DMS 273 (cell line): ENCODE measurements around the gene TMEM147.
"Not testable (repeated sequence)": the region's sequence is repeated elsewhere in the genome, so short reads cannot be mapped to it uniquely, and the experiment has no call there.

Experiments used
- DNase-seq: peaks from one replicate; lab custom pipeline; 2025; ENCODE audit not compliant: unreplicated experiment; lab: John Stamatoyannopoulos, UW

The TMEM147 gene

GRCh38 chr19:35561436-35561835, 16.0 kb downstream of the TMEM147 start:
- DNase-seq = no peak

DNA sequence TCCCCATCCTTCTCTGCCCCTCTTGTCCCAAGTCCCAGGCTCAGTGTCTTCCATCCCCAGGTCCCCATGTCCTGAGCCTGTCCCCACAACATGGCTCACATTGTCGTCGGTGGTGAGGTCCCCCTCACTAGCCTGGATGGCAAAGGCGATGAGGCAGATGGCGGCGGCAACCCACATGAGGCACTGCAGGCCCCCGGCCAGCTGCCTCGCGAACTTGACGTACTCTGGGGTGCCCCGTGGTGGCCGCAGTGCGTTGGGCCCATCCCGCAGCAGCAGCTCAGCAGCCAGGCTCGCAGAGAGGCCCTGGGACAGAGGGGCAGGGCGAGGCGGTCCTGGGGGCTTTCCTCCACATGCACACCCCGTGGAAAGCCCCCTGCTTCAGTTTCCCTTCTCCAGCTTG, 16.9 kb downstream of the TMEM147 start:
- peak; percentile 41 for DNase-seq

- no peak for DNase-seq
Observed at GRCh38 chr19:35562776-35563175, 17.4 kb downstream of the TMEM147 start.

GRCh38 chr19:35563207-35563829, 17.9 kb downstream of the TMEM147 start, which contains the start of gene ATP4A:
Gene ATP4A, minus strand, starts transcription at chr19:35563658. Its CDS starts 29 bp downstream, at chr19:35563629.
- no peak for DNase-seq

DNA sequence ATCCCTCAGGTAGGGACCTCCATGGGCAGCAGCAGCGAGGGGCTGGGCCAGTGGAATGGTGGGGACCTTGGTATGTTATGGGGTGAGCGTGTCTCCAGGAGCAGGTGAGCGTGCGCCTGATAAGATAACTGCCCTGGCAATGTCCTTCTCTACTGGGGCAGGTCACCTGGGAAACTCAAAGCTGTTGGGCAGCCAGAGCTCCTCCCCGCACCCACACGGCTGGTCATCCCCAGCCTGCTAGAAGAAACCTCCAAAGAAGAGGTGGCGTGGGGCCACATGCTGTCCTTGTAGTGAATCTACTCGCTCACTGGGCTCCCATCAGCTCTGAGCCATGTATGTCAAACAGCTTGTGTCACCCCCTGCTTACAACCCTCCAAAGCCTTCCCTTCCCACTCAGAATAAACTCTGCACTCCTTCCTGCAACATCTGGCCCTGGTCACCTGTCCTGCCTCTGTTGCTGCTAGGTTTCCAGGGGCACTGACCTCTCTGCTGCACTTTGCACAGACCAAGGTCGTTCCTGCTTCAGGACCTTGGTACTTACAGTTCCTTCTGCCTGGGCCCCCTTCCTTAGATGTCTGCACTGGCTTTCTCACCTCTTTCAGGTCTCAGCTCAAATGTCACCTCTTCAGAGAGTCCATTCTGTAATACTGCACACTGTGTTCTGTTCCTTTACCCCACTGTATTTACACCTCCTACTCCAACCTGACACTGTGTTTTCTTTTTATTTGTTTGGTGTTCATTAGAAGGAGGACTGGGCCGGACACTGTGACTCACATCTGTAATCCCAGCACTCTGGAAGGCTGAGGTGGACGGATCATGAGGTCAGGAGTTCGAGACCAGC, 19.8 kb downstream of the TMEM147 start:
- no peak for DNase-seq

DNA sequence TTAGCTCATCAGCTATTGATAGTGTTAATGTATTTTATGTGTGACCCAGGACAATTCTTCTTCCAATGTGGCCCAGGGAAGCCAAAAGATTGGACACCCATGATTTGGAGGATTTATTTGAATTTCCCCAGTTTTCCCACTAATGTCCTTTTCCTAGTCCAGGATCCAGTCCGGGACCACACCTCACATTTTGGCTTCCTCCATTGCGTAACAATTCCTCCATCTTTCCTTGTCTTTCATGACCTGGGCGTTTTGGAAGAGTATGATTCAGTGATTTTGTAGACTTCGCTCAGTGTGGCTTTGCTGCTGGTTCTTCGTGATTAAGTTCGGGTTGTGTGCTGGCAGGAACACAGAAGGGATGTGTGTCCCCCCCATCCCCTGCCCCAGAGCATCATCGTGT, 21.3 kb downstream of the TMEM147 start:
- DNase-seq = no peak

GRCh38 chr19:35569281-35569781, 23.9 kb downstream of the TMEM147 start:
- no peak for DNase-seq

- no peak for DNase-seq
Observed at GRCh38 chr19:35571406-35571965, 26.1 kb downstream of the TMEM147 start.

GRCh38 chr19:35577918-35578317, 32.5 kb downstream of the TMEM147 start:
- no peak for DNase-seq

DNA sequence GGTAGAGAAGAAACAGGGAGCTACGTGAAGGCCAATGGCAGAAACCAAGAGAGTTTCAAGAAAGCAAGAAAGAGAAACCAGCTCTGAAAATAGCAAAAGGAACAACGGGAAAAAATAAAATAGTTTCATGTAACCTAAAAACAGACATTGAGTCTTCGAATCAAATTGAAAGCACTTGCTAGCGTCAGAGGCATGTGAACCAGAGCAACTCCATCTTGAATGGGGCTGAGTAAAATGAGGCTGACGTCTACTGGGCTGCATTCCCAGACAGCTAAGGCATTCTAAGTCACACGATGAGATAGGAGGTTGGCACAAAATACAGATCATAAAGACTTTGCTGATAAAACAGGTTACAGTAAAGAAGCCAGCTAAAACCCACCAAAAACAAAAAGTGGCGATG, 33.3 kb downstream of the TMEM147 start:
- no peak for DNase-seq

DNA sequence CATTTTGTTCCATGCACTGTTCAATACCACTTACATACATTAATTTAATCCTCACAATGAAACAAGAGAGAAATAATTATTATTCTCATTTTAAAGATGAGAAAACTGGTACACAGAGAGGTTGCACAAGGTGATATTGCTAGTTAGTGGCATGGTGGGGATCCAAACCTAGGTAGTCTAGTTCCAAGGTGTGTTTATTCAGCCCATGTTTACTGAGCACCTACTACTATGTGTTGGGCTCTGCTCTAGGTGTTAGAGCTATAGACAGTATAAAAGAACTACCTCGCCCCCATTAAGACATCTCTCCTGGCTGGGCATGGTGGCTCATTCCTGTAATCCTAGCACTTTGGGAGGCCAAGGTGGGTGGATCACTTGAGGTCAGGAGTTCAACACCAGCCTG, 37.3 kb downstream of the TMEM147 start:
- DNase-seq = no peak

DNA sequence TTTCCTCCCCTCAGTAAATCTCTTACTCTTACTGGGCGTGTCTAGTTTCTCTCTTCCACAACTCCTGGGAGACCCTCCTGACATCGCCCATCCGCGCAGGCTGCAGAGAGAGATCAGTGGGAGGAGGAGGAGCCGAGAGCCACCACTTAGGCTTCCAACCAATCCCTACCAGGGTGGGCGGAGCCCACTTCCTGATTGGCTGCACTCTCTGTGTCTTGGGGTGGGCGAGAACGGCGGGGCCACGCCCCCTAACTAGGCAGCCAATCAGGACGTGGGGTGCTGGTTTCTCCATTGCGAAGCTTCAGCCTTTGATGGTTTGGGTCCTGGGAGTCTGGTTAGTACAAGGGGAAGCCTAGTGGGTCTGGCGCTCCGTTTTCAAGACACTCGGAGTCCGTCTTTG, 40.4 kb downstream of the TMEM147 start, which contains the start of gene PMIS2:
Gene PMIS2, plus strand, starts transcription at position 326 of the 400 bp plus-strand sequence. CDS start 87 bp downstream, outside the sequence.
- DNase-seq = peak; percentile 60

DNA sequence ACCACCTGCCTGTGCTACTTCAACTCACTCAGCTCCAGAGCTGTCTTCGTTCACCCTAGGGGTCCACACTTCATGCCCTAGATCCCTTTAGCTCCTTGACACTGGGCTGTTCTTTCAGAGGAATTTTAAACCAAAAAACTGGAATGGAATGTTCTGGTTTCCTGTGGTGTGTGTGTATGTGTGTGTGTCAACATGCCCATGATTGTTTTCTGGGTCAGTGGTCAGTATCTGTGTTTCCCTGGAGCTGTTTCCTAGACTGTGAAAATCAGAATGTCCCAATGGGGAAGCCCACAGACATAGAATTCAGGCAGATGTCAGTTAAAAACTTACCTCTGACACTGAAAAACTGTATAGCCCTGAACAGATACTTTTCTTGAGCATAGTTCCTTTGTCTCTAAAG, 41.9 kb downstream of the TMEM147 start:
- no peak for DNase-seq

GRCh38 chr19:35590875-35591274, 45.4 kb downstream of the TMEM147 start:
- DNase-seq = no peak

- peak; percentile 53 for DNase-seq
Observed at GRCh38 chr19:35592226-35592625, 46.8 kb downstream of the TMEM147 start.

- not testable (repeated sequence) for DNase-seq
Observed at GRCh38 chr19:35595026-35595425, 49.6 kb downstream of the TMEM147 start.

DNA sequence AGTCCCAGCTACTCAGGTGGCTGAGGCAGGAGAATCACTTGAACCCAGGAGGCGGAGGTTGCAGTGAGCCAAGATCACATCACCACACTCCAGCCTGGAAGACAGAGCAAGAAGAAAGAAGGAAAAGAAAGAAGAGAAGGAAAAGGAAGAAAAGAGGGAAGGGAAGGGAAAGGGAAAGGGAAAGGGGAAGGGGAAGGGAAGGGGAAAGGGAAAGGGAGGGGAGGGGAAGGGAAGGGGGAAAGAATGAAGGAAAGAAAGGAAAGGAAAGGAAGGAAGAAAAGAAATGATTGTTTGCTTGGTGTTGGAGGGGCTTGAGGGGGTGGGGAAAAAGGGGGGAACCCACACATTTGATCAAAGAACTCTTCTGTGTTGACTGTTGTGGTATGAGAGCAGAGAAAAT, 50.5 kb downstream of the TMEM147 start:
- no peak for DNase-seq

GRCh38 chr19:35596366-35596999, 51.1 kb downstream of the TMEM147 start:
- DNase-seq = peak; percentile 33
